HG03565 (cell line): ENCODE data around the gene NAP1L5.

Source experiments
- ATAC-seq: cut with Tn5 transposase; IDR thresholded peaks from one replicate; pipeline ENCODE4 v1.9.1; 2021; ENCODE audit warnings: mild to moderate bottlenecking, moderate library complexity; ENCODE audit not compliant: unreplicated experiment

NAP1L5 gene

GRCh38 chr4:88661739-88662138 lies 35.9 kb downstream of the NAP1L5 start:
- no peak for ATAC-seq

GRCh38 chr4:88660446-88661294 lies 37.0 kb downstream of the NAP1L5 start:
- no peak for ATAC-seq

GRCh38 chr4:88659890-88660208 lies 37.8 kb downstream of the NAP1L5 start:
- ATAC-seq = no peak

GRCh38 chr4:88659055-88659889 lies 38.4 kb downstream of the NAP1L5 start:
- peak; percentile 93 for ATAC-seq

GRCh38 chr4:88655226-88655625 lies 42.4 kb downstream of the NAP1L5 start:
- no peak for ATAC-seq

GRCh38 chr4:88653371-88653946 lies 44.2 kb downstream of the NAP1L5 start:
- no peak for ATAC-seq

- ATAC-seq = no peak
These were observed 47.9 kb downstream of the NAP1L5 start for GRCh38 chr4:88649716-88650115.

GRCh38 chr4:88646528-88647280 lies 50.9 kb downstream of the NAP1L5 start:
- no peak for ATAC-seq

GRCh38 chr4:88645994-88646393 lies 51.6 kb downstream of the NAP1L5 start:
- ATAC-seq = no peak
